ENCODE measurements around the gene NOL6.
"Not testable (repeated sequence)": the region's sequence is repeated elsewhere in the genome, so short reads cannot be mapped to it uniquely, and the experiment has no call there.

Gene NOL6

GRCh38 chr9:33469891-33470290, 3.8 kb downstream of the NOL6 start:
- no peak for FAIRE-seq

- FAIRE-seq, result no peak
Measured at GRCh38 chr9:33468797-33469621, 4.7 kb downstream of the NOL6 start.

- FAIRE-seq, result no peak
Measured at GRCh38 chr9:33468215-33468730, 5.5 kb downstream of the NOL6 start.

- no peak for FAIRE-seq
Measured at GRCh38 chr9:33467526-33467925, 6.2 kb downstream of the NOL6 start.

GRCh38 chr9:33466565-33467495, 6.9 kb downstream of the NOL6 start:
- no peak for FAIRE-seq

- no peak for FAIRE-seq
Measured at GRCh38 chr9:33465596-33466564, 7.8 kb downstream of the NOL6 start.

- FAIRE-seq, result no peak
Measured at GRCh38 chr9:33465096-33465495, 8.6 kb downstream of the NOL6 start.

GRCh38 chr9:33464045-33464636, 9.6 kb downstream of the NOL6 start:
- no peak for FAIRE-seq

GRCh38 chr9:33463151-33463550, 10.6 kb downstream of the NOL6 start:
- FAIRE-seq, result no peak

- no peak for FAIRE-seq
Measured at GRCh38 chr9:33461492-33461891, 12.2 kb downstream of the NOL6 start.

GRCh38 chr9:33460854-33461253, 12.9 kb downstream of the NOL6 start:
- no peak for FAIRE-seq

- no peak for FAIRE-seq
Measured at GRCh38 chr9:33459115-33459514, 14.6 kb downstream of the NOL6 start.

GRCh38 chr9:33458444-33458843, 15.3 kb downstream of the NOL6 start:
- FAIRE-seq, result no peak

GRCh38 chr9:33455945-33456344, 17.8 kb downstream of the NOL6 start:
- FAIRE-seq, result no peak

GRCh38 chr9:33455456-33455855, 18.3 kb downstream of the NOL6 start:
- FAIRE-seq, result not testable (repeated sequence)

GRCh38 chr9:33454661-33455026, 19.1 kb downstream of the NOL6 start:
- FAIRE-seq, result not testable (repeated sequence)

GRCh38 chr9:33453999-33454660, 19.6 kb downstream of the NOL6 start:
- FAIRE-seq, result no peak

GRCh38 chr9:33453286-33453860, 20.4 kb downstream of the NOL6 start:
- FAIRE-seq, result no peak

GRCh38 chr9:33452828-33453271, 20.9 kb downstream of the NOL6 start:
- no peak for FAIRE-seq

GRCh38 chr9:33450621-33451146, 23.0 kb downstream of the NOL6 start:
- no peak for FAIRE-seq

GRCh38 chr9:33449715-33450114, 24.0 kb downstream of the NOL6 start:
- no peak for FAIRE-seq

Data from A204.1 (cell line).